BLaER1 treated with 17β-estradiol and CSF1 and Interleukin-3, amounts not matched to agents 10 nM and 100 nM (cell line): Measurements from ENCODE around the gene ACTR3.

Experiments
- H3K27ac ChIP-seq, 11 experiments: shearing (Covaris generic); formaldehyde crosslinking; 2 replicates each; pipeline ENCODE4 v1.8.1; 2022
- H3K27me3 ChIP-seq, 11 experiments: shearing (Covaris generic); formaldehyde crosslinking; 2 replicates each; pipeline ENCODE4 v1.8.1; 2022
- H3K36me3 ChIP-seq, 11 experiments: shearing (Covaris generic); formaldehyde crosslinking; 2 replicates each; pipeline ENCODE4 v1.8.1; 2022
- H3K4me1 ChIP-seq, 10 experiments: shearing (Covaris generic); formaldehyde crosslinking; 2 replicates each; pipeline ENCODE4 v1.8.1; 2022
- H3K4me2 ChIP-seq, 11 experiments: shearing (Covaris generic); formaldehyde crosslinking; 2 replicates each; pipeline ENCODE4 v1.8.1; 2022
- H3K4me3 ChIP-seq, 10 experiments: shearing (Covaris generic); formaldehyde crosslinking; 2 replicates each; pipeline ENCODE4 v1.8.1; 2022
- H3K9ac ChIP-seq, 11 experiments: shearing (Covaris generic); formaldehyde crosslinking; 2 replicates each; pipeline ENCODE4 v1.8.1; 2022
- H3K9me3 ChIP-seq, 11 experiments: shearing (Covaris generic); formaldehyde crosslinking; replicated peaks in 1 of 11; 2 replicates each; pipeline ENCODE4 v1.8.1; 2022
- H4K20me1 ChIP-seq, 11 experiments: shearing (Covaris generic); formaldehyde crosslinking; 2 replicates each; pipeline ENCODE4 v1.8.1; 2022
- Cebpa-rat ChIP-seq, 11 experiments: shearing (Covaris generic); IDR thresholded peaks; 2 replicates each; pipeline ENCODE4 v1.8.1; 2022

ACTR3 gene

DNA sequence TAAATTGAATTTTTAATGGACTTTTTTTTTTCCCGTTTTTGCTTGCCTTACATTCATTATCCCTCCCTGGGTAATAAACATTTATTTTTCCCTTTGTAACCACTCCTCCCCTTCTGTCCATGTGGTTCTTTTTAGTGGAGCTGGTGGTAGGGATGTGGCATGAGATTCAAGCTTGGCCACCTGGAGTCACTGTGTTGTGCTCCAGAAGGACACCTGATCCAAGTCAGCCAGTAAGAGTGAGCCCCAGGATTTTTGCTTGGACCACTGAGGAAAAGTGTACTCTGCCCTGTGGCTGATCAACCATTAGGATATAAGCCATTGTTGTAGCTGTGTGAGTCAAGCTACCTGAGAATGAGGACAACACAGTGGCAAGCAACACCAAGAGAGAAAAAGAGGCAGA, 11.1 kb upstream of the ACTR3 start:
- peak overlapping the region in 2 of 11 experiments; percentile 8 to 77; a peak in 2 of 22 replicates for H3K27ac ChIP-seq
- no peaks in the 10 kb centered on the region for H3K27me3 ChIP-seq
- H3K36me3 ChIP-seq = peaks cover 6 to 22% (median 11%) of the 10 kb centered on the region in 11 experiments; a peak in 14 of 22 replicates
- H4K20me1 ChIP-seq = no peaks in the 10 kb centered on the region
- no peak for TF ChIP-seq Cebpa-rat (IDR thresholded peaks at IDR 0.05)
- no peak overlapping the region for H3K9ac ChIP-seq
- H3K4me1 ChIP-seq = peaks cover 4 to 69% (median 15%) of the 10 kb centered on the region in 10 experiments; a peak in 15 of 20 replicates
- H3K4me2 ChIP-seq = peak overlapping the region in 2 of 11 experiments; percentile 73 to 82; a peak in 4 of 22 replicates
- H3K4me3 ChIP-seq = no peak overlapping the region
- H3K9me3 ChIP-seq = no peaks in the 10 kb centered on the region

DNA sequence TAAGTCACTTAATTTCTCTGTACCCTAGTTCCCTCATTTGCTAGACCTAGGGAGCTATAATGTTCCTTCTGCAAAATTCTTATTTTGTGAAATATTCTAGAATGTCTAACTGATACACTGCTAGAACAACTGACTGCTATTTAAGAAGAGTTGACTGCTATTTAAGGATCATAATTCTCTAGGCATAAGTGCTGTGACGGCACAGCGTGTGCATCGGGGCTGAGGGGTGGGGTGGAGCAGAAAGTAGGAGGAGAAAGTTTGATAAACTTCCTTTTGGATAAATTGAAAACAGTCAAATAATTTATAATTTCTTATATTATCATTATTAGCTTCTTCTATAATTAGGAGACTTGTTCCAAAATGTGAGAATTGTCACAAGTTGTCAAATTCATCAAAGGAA, 10.4 kb upstream of the ACTR3 start:
- H3K27me3 ChIP-seq = no peaks in the 10 kb centered on the region
- no peak overlapping the region for H3K9ac ChIP-seq
- peaks cover 0 to 69% (median 10%) of the 10 kb centered on the region in 10 experiments; a peak in 13 of 20 replicates for H3K4me1 ChIP-seq
- H3K36me3 ChIP-seq = peaks cover 3 to 22% (median 11%) of the 10 kb centered on the region in 11 experiments; a peak in 14 of 22 replicates
- H3K9me3 ChIP-seq = no peaks in the 10 kb centered on the region
- H3K4me2 ChIP-seq = peak overlapping the region in 1 of 11 experiments; percentile 82; a peak in 2 of 22 replicates
- H4K20me1 ChIP-seq = no peaks in the 10 kb centered on the region
- H3K27ac ChIP-seq = no peak overlapping the region
- no peak for TF ChIP-seq Cebpa-rat (IDR thresholded peaks at IDR 0.05)
- no peak overlapping the region for H3K4me3 ChIP-seq

DNA sequence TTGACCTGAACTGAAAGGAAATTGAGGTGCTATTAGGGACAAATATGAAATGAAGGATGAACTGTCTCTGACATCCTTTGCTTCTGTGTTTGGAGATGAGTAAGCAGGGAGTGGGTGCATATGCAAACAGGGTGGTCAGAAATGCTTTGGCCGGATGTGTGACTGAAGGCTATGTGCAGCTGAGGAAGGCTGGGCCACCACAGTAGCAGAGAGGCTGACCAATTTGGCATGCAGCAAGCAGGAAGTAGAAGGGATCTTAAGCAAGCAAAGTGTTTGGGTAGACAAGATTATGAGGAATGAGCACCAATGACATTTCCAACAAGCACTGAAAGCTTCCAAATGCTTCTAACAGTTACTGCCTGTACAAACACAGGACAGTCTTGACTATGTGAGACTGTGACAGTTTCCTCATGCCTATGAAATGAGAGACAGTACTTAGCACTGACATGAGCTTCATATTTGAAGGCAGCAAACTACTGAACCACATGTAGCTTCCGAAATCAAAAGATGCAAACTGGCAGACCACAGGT, 3.3 kb upstream of the ACTR3 start:
- Histone ChIP-seq H3K27ac (peak overlapping the region in 7 of 11 experiments; percentile 10 to 82 (median 64); a peak in 12 of 22 replicates), H3K4me3 (peak overlapping the region in 2 of 10 experiments; percentile 6 to 12; a peak in 1 of 20 replicates), H3K36me3 (peaks cover 3 to 16% (median 11%) of the 10 kb centered on the region in 11 experiments; a peak in 14 of 22 replicates), H3K9ac (peak overlapping the region in 4 of 11 experiments; percentile 1 to 84 (median 64); a peak in 8 of 22 replicates), H3K4me1 (peaks cover 28 to 52% (median 32%) of the 10 kb centered on the region in 10 experiments), H3K27me3 (no peaks in the 10 kb centered on the region), H4K20me1 (peaks cover 0 to 10% (median 6%) of the 10 kb centered on the region in 11 experiments; a peak in 14 of 22 replicates), H3K9me3 (no peaks in the 10 kb centered on the region), H3K4me2 (peak overlapping the region; percentile 77 to 96 (median 87); a peak in 20 of 22 replicates)
- TF ChIP-seq Cebpa-rat (IDR thresholded peaks at IDR 0.05) = no peak; a peak in 1 of 22 replicates

DNA sequence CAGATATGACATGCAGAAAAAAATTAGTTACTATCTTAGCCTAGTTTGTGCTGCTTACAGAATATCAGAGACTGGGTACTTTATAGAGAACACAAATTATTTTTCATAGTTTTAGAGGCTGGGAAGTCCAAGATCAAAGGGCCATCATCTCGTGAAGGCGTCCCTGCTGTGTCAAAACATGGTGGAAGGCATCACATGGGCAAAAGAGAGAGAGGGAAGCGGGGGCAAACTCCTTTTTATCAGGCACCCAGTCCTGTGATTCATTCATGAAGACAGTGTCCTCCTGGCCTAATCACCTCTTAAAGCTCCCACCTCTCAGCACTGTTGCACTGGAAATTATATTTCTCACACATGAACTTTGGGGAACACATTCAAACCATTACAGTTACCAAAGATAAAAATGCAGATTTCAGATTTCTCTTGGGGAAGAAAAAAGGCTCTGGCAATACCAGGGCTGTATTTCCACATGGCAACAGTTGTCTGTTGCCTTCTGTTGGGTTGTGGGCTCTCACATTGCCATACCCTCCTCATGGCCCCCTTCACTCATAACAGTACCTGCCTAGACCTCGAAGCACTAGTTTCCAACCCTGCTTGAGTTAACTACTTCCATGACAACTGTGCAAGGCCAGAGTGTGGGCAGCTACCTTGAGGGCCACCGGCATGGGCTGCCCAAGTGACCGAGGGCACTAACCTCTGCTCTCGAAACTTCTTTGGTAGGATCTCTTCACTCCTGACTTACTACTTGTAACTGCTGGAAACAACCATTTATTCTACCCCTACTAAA, 2.7 kb upstream of the ACTR3 start:
- peaks cover 4 to 16% (median 13%) of the 10 kb centered on the region in 11 experiments for H4K20me1 ChIP-seq
- H3K27me3 ChIP-seq = no peaks in the 10 kb centered on the region
- H3K9me3 ChIP-seq = no peaks in the 10 kb centered on the region
- H3K9ac ChIP-seq = peak overlapping the region in 4 of 11 experiments; percentile 1 to 84 (median 64); a peak in 8 of 22 replicates
- H3K4me3 ChIP-seq = peak overlapping the region in 2 of 10 experiments; percentile 6 to 12; a peak in 5 of 20 replicates
- peak overlapping the region; percentile 77 to 96 (median 87) for H3K4me2 ChIP-seq
- H3K36me3 ChIP-seq = peaks cover 1 to 13% (median 5%) of the 10 kb centered on the region in 11 experiments; a peak in 14 of 22 replicates
- peak overlapping the region in 7 of 11 experiments; percentile 10 to 82 (median 64); a peak in 12 of 22 replicates for H3K27ac ChIP-seq
- TF ChIP-seq Cebpa-rat (IDR thresholded peaks at IDR 0.05) = no peak
- peaks cover 32 to 57% (median 39%) of the 10 kb centered on the region in 10 experiments for H3K4me1 ChIP-seq

DNA sequence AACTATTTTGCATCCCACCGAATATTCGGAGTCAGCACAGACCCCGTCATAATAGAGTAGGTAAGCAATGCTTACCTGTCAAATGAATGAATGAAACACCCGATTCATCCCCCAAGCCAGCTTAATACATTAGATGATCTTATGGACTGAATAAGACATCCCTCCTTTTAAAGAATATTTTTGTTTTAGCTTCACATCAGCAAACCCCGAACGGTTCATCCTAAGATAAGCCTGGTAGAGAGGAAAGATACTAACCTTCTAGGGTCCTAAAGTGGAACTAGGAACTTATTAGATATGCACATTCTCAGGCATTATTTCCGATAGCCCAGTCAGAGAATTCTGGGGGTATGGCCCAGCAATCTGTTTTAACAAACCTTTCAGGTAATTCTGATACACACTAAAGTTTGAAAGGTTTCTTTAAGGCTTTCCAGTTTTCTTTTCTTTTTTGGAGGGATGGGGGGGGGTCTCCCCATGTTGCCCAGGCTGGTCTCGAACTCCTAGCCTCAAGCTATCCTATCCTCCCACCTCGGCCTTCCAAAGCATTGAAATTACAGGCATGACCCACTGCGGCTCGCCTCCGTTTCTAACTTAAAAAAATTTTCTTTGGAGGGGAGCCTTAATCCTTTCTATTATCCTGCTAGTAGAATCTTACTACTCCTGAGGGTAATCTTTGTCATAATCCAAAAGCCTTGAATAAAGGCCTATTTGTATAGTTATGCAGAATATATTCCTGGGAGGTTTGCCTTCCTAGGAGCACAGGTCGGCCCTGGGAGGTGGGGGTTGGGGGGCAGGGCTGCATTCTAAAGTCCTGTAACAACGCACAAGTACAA, 1.0 kb upstream of the ACTR3 start:
- H3K27ac ChIP-seq = peak overlapping the region; percentile 81 to 96 (median 90)
- peaks cover 20 to 33% (median 29%) of the 10 kb centered on the region in 11 experiments for H4K20me1 ChIP-seq
- TF ChIP-seq Cebpa-rat (IDR thresholded peaks at IDR 0.05) = no peak
- H3K36me3 ChIP-seq = peaks cover 5 to 25% (median 11%) of the 10 kb centered on the region in 11 experiments; a peak in 19 of 22 replicates
- peak overlapping the region; percentile 77 to 96 (median 87) for H3K4me2 ChIP-seq
- H3K27me3 ChIP-seq = no peaks in the 10 kb centered on the region
- peaks cover 47 to 72% (median 53%) of the 10 kb centered on the region in 10 experiments for H3K4me1 ChIP-seq
- peak overlapping the region; percentile 84 to 100 (median 93) for H3K9ac ChIP-seq
- peak overlapping the region; percentile 56 to 99 (median 90) for H3K4me3 ChIP-seq
- H3K9me3 ChIP-seq = no peaks in the 10 kb centered on the region

DNA sequence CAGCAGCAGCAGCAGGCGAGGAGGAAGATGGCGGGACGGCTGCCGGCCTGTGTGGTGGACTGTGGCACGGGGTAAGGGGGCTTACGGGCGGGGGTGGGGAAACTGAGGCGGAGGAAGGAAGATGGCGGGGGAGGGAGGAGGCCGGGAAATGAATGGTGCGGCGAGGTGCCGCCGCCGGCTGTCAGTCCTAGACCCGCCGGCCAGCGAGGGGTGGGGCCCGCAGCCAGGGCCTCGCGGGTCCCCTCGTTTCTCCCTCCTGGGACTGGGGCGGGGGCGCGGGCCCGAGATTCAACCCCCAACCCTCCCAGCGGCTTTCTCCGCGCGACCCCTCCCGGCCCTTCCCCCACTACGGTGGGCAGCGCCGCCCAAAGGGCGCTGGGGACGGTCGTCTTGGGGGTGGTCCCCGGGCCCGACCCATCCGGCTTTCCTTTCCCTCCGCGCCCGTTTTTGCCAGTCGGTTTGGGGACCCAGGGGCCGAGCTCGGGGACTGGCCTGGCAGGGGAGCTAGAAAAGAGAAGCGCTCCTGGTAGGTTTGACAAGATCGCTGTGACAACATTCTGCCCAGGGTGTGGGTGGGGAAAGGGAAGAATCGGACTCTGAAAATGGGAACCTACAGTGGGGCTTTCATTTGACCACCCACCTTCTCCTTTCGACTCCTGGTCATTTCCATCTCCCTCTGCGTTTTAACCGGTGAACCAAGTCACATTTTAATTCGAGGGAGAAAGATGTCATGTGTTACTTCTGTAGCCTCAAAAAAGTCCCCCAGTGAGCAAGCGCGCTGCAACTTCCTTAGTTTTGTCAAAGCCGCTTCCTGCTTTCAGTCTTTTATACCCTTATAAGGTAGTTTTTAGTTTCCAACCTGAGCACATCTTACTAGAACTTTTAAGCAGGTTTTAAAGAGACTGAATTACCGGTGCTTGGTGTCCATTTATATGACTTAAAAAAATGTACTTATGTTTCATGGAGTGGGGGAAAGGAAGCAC, 655 bp downstream of the ACTR3 start:
- no peaks in the 10 kb centered on the region for H3K9me3 ChIP-seq
- peak overlapping the region; percentile 86 to 99 (median 96) for H3K4me3 ChIP-seq
- peaks cover 19 to 35% (median 27%) of the 10 kb centered on the region in 11 experiments; a peak in 20 of 22 replicates for H3K36me3 ChIP-seq
- H3K9ac ChIP-seq = peak overlapping the region; percentile 93 to 100 (median 98)
- H3K27me3 ChIP-seq = no peaks in the 10 kb centered on the region
- TF ChIP-seq Cebpa-rat (IDR thresholded peaks at IDR 0.05) = no peak
- peak overlapping the region; percentile 68 to 91 (median 83); a peak in 21 of 22 replicates for H3K4me2 ChIP-seq
- peaks cover 37 to 50% (median 46%) of the 10 kb centered on the region in 11 experiments for H4K20me1 ChIP-seq
- H3K27ac ChIP-seq = peak overlapping the region; percentile 89 to 100 (median 96)
- peaks cover 52 to 73% (median 64%) of the 10 kb centered on the region in 10 experiments for H3K4me1 ChIP-seq

DNA sequence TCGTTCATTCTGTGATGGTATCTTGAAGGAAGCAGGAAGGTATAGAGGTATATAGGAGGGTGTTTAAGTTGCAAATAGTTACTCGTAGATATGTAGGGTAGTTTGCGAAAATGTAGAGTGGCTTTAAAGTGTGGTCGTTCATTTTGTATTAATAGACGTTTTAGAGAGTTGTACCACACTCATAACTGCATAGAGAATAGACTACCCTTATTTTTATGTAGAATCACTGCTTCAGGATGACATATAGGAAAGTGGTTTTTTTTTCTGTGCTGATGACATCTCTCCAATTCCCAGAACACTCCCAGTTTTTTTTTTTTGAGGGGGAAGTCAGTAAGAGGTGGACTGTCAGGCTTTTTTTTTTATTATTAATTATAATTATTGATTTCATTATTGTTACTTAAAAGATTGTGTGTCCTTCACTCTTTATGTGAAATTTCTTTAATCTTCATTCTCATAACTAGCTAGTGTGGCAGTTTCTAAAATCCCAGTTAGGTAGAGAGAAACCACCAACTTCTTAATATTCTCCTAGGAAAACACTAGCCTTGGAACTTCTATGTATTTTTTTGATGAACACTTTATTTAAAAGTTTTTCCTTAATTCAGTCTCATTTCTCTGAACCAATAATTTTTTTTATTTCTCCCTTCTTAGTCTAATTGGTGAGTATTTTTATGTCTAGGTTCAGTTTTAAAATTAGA, 1.5 kb downstream of the ACTR3 start:
- Histone ChIP-seq H3K27ac (peak overlapping the region; percentile 89 to 100 (median 96)), H3K4me1 (peaks cover 50 to 75% (median 66%) of the 10 kb centered on the region in 10 experiments), H3K9me3 (no peaks in the 10 kb centered on the region), H3K4me2 (peak overlapping the region; percentile 68 to 91 (median 83)), H3K4me3 (peak overlapping the region; percentile 86 to 99 (median 96)), H3K9ac (peak overlapping the region; percentile 93 to 100 (median 98)), H4K20me1 (peaks cover 46 to 58% (median 55%) of the 10 kb centered on the region in 11 experiments), H3K36me3 (peaks cover 22 to 44% (median 35%) of the 10 kb centered on the region in 11 experiments; a peak in 20 of 22 replicates), H3K27me3 (no peaks in the 10 kb centered on the region)
- TF ChIP-seq Cebpa-rat (IDR thresholded peaks at IDR 0.05) = no peak
